Osteocyte (in vitro differentiated cells): ENCODE measurements around the gene GEN1. TPM values are rescaled to one million over a fixed set of nuclear protein-coding genes. Genes with fewer than 3 reads are reported as not detected.

ENCODE experiments used
- DNase-seq: peaks from one replicate; pipeline ENCODE4 v3.0.0; 2021; ENCODE audit warnings: mixed read lengths; ENCODE audit not compliant: unreplicated experiment; ENCODE audit errors: extremely low spot score
- H3K27ac Mint-ChIP-seq: one replicate; pipeline ENCODE4 v1.8.0; 2021; ENCODE audit warnings: mild to moderate bottlenecking, mixed read lengths; ENCODE audit not compliant: unreplicated experiment
- H3K27me3 Mint-ChIP-seq: one replicate; pipeline ENCODE4 v1.8.0; 2021; ENCODE audit warnings: mixed read lengths; ENCODE audit not compliant: unreplicated experiment
- H3K36me3 Mint-ChIP-seq: one replicate; pipeline ENCODE4 v1.8.0; 2021; ENCODE audit warnings: mixed read lengths; ENCODE audit not compliant: unreplicated experiment
- H3K4me1 Mint-ChIP-seq: one replicate; pipeline ENCODE4 v1.8.0; 2021; ENCODE audit warnings: mixed read lengths; ENCODE audit not compliant: unreplicated experiment
- H3K4me3 Mint-ChIP-seq: one replicate; pipeline ENCODE4 v1.8.0; 2021; ENCODE audit warnings: mild to moderate bottlenecking, moderate library complexity, mixed read lengths; ENCODE audit not compliant: unreplicated experiment
- H3K9me3 Mint-ChIP-seq: one replicate; pipeline ENCODE4 v1.8.0; 2021; ENCODE audit warnings: mixed read lengths; ENCODE audit not compliant: unreplicated experiment
- CTCF ChIP-seq: fragments of 200-600 bp; sonication (generic); IDR thresholded peaks from 2 replicates; pipeline ENCODE4 v1.5.0; 2021; ENCODE audit warnings: antibody characterized with exemption, mild to moderate bottlenecking, moderate library complexity
- total RNA-seq: library from RNA; stranded (reverse); gene quantifications from 2 replicates; pipeline ENCODE4 v1.2.1, GENCODE V29; 2021

The GEN1 gene
- total RNA-seq, 1 donor from 2014 or later, result 11.0 TPM

- Mint-ChIP-seq H3K4me1 (no peaks in the 10 kb centered on the region), H3K27ac (no peak overlapping the region), H3K9me3 (peaks cover 5% of the 10 kb centered on the region), H3K4me3 (no peak overlapping the region), H3K27me3 (peaks cover 16% of the 10 kb centered on the region), H3K36me3 (peaks cover 3% of the 10 kb centered on the region)
- DNase-seq, result no peak
- no peak for TF ChIP-seq CTCF
Measured at GRCh38 chr2:17788773-17789172, 34.8 kb downstream of the GEN1 start.

GRCh38 chr2:17790536-17790935, 36.6 kb downstream of the GEN1 start:
- H3K27me3 Mint-ChIP-seq, result peaks cover 23% of the 10 kb centered on the region
- no peak for TF ChIP-seq CTCF
- no peak overlapping the region for H3K4me3 Mint-ChIP-seq
- no peak for DNase-seq
- no peaks in the 10 kb centered on the region for H3K9me3 Mint-ChIP-seq
- H3K36me3 Mint-ChIP-seq, result no peaks in the 10 kb centered on the region
- no peaks in the 10 kb centered on the region for H3K4me1 Mint-ChIP-seq
- no peak overlapping the region for H3K27ac Mint-ChIP-seq

DNA sequence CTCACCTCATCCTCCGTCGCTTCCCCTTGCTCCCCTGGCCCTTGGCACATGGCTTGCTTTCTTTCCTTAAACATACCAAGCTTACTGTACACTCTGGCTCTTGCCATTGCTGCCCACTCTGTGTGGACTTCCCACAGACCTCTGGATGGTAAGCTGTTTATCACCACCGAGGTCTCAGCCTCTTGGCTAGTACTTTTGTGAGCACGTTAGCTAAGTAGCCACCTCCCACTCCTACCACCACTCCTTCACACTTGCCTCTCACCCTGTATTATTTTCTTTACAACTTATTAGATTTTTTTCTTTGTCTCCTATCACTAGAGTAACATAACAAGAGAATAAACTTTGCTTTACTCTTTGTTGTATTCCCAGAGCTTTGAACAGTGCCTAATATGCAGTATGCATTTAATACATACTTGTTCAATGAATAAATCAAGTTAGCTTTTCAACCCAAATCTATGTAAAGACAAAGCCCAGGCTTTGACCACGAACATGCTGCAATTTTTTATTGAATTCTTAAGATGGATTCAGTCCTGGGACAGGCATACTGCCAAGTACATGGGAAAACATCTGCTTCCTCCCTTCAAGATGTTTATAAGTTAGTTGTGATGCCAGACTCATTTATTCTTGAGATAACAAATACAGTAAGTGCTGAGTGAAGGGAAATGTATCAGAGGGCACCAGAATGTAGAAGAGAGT, 37.3 kb downstream of the GEN1 start:
- no peak for DNase-seq
- Mint-ChIP-seq H3K9me3 (no peaks in the 10 kb centered on the region), H3K4me1 (no peaks in the 10 kb centered on the region), H3K27me3 (peaks cover 23% of the 10 kb centered on the region), H3K36me3 (no peaks in the 10 kb centered on the region), H3K27ac (no peak overlapping the region), H3K4me3 (no peak overlapping the region)
- TF ChIP-seq CTCF, result no peak

DNA sequence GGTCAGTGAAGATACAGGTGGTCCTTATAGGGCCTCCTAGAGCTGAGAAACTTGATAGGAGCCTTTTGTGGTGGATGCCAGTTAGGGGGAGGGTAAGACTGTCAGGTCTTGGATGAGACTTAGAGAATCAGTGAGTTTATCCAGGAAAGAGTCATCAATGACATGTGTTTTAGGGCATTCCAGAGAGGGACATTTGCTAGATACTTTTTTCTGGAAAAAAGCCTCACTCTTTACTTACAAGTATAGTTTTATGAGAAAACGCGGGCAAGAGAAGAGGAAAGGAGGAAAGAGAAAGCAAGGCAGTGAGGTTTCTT, 37.8 kb downstream of the GEN1 start:
- H3K4me3 Mint-ChIP-seq, result no peak overlapping the region
- no peaks in the 10 kb centered on the region for H3K4me1 Mint-ChIP-seq
- H3K36me3 Mint-ChIP-seq, result no peaks in the 10 kb centered on the region
- H3K27me3 Mint-ChIP-seq, result peaks cover 26% of the 10 kb centered on the region
- H3K27ac Mint-ChIP-seq, result no peak overlapping the region
- no peak for DNase-seq
- no peak for TF ChIP-seq CTCF
- H3K9me3 Mint-ChIP-seq, result no peaks in the 10 kb centered on the region

DNA sequence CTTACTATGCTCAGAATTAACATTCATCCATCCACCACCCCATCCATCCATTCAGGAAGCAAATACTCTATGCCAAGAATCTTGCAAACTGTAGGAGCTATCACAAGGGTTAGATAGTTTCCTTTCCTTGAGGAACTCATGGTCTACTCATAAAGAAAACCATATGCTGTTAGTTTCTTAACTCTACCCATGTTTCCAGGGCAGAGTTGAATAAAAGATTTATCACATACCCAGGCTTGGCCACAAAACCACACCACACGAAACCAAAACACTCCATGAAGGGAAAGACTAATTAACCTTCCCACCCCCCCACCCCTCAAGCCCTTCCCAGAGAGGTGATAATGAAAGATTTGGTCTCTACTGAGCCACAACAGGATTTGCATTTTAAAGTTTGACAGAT, 38.6 kb downstream of the GEN1 start:
- peaks cover 26% of the 10 kb centered on the region for H3K27me3 Mint-ChIP-seq
- no peak for TF ChIP-seq CTCF
- H3K4me3 Mint-ChIP-seq, result no peak overlapping the region
- H3K4me1 Mint-ChIP-seq, result no peaks in the 10 kb centered on the region
- no peak for DNase-seq
- no peaks in the 10 kb centered on the region for H3K9me3 Mint-ChIP-seq
- H3K36me3 Mint-ChIP-seq, result no peaks in the 10 kb centered on the region
- H3K27ac Mint-ChIP-seq, result no peak overlapping the region
